Vagina (tissue), 2 donors: Measurements from ENCODE around the gene EYS. TPM values are rescaled to one million over a fixed set of nuclear protein-coding genes. Genes with fewer than 3 reads are reported as not detected.

ENCODE experiments used
- DNase-seq, 2 donors: peaks; one replicate each; pipeline ENCODE4 v3.0.0-alpha.2; 2017; ENCODE audit errors: extremely low spot score in 2 of 2
- H3K27ac ChIP-seq: fragments of 200-600 bp; sonication (generic); one replicate; pipeline ENCODE4 v1.5.1; 2019
- H3K27me3 ChIP-seq: fragments of 200-600 bp; sonication (generic); one replicate; pipeline ENCODE4 v1.5.1; 2019
- H3K36me3 ChIP-seq, 2 donors: fragments of 200-600 bp; sonication (generic); one replicate each; pipeline ENCODE4 v1.5.1; 2017 to 2019
- H3K4me1 ChIP-seq: fragments of 200-600 bp; sonication (generic); one replicate; pipeline ENCODE4 v1.5.1; 2019
- H3K4me3 ChIP-seq, 2 donors: fragments of 200-600 bp; sonication (generic); 1 replicate in 1 of 2; 2 replicates in 1 of 2; pipeline ENCODE4 v1.5.1; 2016 to 2019
- H3K9me3 ChIP-seq: fragments of 200-600 bp; sonication (generic); one replicate; pipeline ENCODE4 v1.5.1; 2019
- POLR2A ChIP-seq, 2 donors: fragments of 450-650 bp; IDR thresholded peaks; one replicate each; pipeline ENCODE4 v1.6.1; 2017; ENCODE audit warnings: antibody characterized with exemption in 2 of 2, mild to moderate bottlenecking in 2 of 2, moderate library complexity in 2 of 2
- POLR2AphosphoS5 ChIP-seq, 2 donors: sonication (generic); formaldehyde crosslinking; IDR thresholded peaks; one replicate each; pipeline ENCODE4 v1.9.0; 2017; ENCODE audit warnings: antibody characterized with exemption in 2 of 2, mild to moderate bottlenecking in 2 of 2, low read depth in 1 of 2; ENCODE audit not compliant: insufficient read depth in 1 of 2
- intact Hi-C: fragments of 100-400 bp; cut with DNase I; formaldehyde crosslinking; loops from one replicate; pipeline ENCODE4 v1.15.1; 2023
- total RNA-seq: library from RNA; depleted of rRNA; stranded (reverse); fragments of >200 nt; gene quantifications from one replicate; pipeline ENCODE4 v1.2.3, GENCODE V29; 2016
- TF ChIP-seq, protein P1 (sequence below), 3 experiments: fragments of 450-650 bp in 2 of 3; fragments of 200-600 bp in 1 of 3; sonication (generic) in 1 of 3; IDR thresholded peaks; one replicate each; pipeline ENCODE4 v1.5.1; 2017 to 2019; ENCODE audit warnings: antibody characterized with exemption in 3 of 3, mild to moderate bottlenecking in 2 of 3, moderate library complexity in 2 of 3

The EYS gene
- total RNA-seq, 1 donor from 2014 or later, result not detected

DNA sequence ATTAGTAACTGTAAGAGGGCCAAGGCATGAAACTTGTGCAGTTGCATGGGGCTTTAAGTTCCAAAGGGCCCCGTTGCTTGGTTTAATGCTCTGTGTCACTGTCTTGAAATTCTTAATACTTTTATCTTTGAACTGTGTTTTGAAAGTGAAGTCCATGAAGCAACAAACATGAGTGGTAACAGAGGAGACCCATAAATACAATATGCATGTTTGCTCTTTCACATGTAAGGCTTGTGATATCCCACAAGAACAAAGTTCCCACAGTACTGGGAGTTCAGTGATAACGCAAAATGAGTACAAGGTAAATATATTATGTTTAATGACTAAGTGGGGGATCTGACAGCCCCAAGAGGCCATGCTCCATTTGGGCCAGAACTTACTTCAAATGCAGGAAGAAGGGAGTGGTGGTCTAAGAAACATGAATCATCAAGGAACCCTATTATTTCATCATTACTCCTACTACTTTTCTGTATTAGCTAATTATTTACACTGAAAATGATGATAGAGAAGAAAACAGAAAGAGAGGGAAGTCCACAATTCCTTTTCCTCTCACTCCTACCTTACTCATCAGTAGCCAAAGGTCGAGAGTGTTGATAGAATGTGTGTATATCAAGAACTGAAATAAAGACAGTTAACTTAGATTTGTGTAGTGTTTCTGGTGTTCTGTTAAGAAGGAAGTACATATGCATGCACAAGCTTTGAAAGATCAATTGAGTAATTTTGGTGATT, 1914.1 kb downstream of the EYS start:
- H3K9me3 ChIP-seq, result no peaks in the 10 kb centered on the region
- no peaks in the 10 kb centered on the region for H3K4me1 ChIP-seq
- H3K27ac ChIP-seq, result no peak overlapping the region
- intact Hi-C loops, result no loop called here
- DNase-seq, result no peak
- no peak overlapping the region for H3K4me3 ChIP-seq
- no peaks in the 10 kb centered on the region for H3K36me3 ChIP-seq
- no peaks in the 10 kb centered on the region for H3K27me3 ChIP-seq
- TF ChIP-seq POLR2AphosphoS5 (IDR thresholded peaks at IDR 0.05; ENCODE audit: insufficient read depth in 1 of 2, low read depth in 1 of 2), result no peak
- no peak for TF ChIP-seq POLR2A (IDR thresholded peaks at IDR 0.05)
- TF ChIP-seq, protein P1, sequence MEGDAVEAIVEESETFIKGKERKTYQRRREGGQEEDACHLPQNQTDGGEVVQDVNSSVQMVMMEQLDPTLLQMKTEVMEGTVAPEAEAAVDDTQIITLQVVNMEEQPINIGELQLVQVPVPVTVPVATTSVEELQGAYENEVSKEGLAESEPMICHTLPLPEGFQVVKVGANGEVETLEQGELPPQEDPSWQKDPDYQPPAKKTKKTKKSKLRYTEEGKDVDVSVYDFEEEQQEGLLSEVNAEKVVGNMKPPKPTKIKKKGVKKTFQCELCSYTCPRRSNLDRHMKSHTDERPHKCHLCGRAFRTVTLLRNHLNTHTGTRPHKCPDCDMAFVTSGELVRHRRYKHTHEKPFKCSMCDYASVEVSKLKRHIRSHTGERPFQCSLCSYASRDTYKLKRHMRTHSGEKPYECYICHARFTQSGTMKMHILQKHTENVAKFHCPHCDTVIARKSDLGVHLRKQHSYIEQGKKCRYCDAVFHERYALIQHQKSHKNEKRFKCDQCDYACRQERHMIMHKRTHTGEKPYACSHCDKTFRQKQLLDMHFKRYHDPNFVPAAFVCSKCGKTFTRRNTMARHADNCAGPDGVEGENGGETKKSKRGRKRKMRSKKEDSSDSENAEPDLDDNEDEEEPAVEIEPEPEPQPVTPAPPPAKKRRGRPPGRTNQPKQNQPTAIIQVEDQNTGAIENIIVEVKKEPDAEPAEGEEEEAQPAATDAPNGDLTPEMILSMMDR (IDR thresholded peaks at IDR 0.05), result no peak

DNA sequence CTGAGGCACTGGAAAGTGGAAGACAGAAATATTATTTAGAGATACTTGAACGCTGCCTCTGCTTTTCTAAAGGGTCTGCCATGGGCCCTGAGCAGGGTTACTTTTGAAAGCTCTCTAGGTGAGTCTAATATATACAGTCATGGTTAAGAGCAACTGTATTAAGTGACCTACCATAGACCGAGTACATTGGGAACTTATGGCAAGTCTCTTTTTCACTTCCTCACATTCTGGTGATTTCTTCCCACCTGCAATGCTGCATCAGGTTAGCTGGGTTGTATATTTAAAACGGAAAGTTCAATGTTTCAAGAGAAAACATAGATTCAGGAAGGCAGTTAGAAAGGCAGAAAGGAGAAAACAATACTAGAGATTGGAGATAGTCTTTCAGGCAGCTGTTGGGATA, 1916.7 kb downstream of the EYS start:
- Histone ChIP-seq H3K36me3 (no peaks in the 10 kb centered on the region), H3K9me3 (no peaks in the 10 kb centered on the region), H3K27ac (no peak overlapping the region), H3K4me3 (no peak overlapping the region), H3K4me1 (no peaks in the 10 kb centered on the region), H3K27me3 (no peaks in the 10 kb centered on the region)
- DNase-seq, result no peak
- intact Hi-C loops, result no loop called here
- TF ChIP-seq POLR2A (IDR thresholded peaks at IDR 0.05) (no peak), POLR2AphosphoS5 (IDR thresholded peaks at IDR 0.05; ENCODE audit: insufficient read depth in 1 of 2, low read depth in 1 of 2) (no peak)
- TF ChIP-seq, protein P1 (IDR thresholded peaks at IDR 0.05), result no peak

DNA sequence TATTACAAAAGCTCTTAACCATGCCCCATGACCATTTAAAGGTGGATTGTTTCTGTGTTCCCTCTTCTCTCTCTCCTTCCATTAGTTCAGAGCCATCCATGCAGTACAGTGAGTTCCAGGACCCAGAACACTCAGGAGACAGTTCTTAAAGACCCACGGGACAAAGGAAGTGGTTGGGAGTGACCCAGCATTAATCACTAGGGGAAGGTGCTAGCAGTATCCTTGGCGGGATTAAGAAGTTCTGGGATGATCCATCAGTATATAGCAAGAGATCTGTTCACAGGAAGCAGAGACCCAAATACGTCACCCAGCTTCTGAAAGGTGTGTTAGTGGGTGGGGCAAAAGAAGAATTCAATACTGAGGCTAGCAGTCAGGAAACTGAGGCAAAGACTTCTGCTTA, 1917.3 kb downstream of the EYS start:
- Histone ChIP-seq H3K9me3 (no peaks in the 10 kb centered on the region), H3K27me3 (no peaks in the 10 kb centered on the region), H3K4me3 (no peak overlapping the region), H3K27ac (no peak overlapping the region), H3K36me3 (no peaks in the 10 kb centered on the region), H3K4me1 (no peaks in the 10 kb centered on the region)
- intact Hi-C loops, result no loop called here
- no peak for DNase-seq
- TF ChIP-seq, protein P1 (IDR thresholded peaks at IDR 0.05), result no peak
- TF ChIP-seq POLR2AphosphoS5 (IDR thresholded peaks at IDR 0.05; ENCODE audit: insufficient read depth in 1 of 2, low read depth in 1 of 2) (no peak), POLR2A (IDR thresholded peaks at IDR 0.05) (no peak)

DNA sequence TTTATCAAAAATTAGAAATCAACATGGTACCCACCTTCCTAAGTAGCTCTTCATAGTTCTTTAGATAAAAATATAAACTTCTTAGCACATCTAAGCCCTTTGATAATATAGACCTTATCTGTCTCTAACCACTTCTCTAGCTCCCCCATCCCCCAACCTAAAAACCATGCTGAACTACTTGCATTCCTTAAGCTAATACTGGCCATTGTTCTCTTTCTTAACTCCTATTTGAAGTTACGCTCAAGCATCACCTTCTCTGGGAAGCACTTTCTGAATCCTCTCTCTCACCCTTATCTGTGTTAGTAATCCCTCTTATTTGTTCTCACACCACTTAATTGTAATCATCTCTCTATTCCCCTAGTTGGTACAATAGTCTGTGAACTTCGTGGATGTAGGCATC, 1918.5 kb downstream of the EYS start:
- Histone ChIP-seq H3K36me3 (no peaks in the 10 kb centered on the region), H3K4me3 (no peak overlapping the region), H3K9me3 (no peaks in the 10 kb centered on the region), H3K4me1 (no peaks in the 10 kb centered on the region), H3K27ac (no peak overlapping the region), H3K27me3 (no peaks in the 10 kb centered on the region)
- TF ChIP-seq POLR2A (IDR thresholded peaks at IDR 0.05), result no peak
- TF ChIP-seq, protein P1 (IDR thresholded peaks at IDR 0.05), result no peak
- no peak for TF ChIP-seq POLR2AphosphoS5 (IDR thresholded peaks at IDR 0.05; ENCODE audit: insufficient read depth in 1 of 2, low read depth in 1 of 2)
- no peak for DNase-seq
- intact Hi-C loops, result no loop called here

DNA sequence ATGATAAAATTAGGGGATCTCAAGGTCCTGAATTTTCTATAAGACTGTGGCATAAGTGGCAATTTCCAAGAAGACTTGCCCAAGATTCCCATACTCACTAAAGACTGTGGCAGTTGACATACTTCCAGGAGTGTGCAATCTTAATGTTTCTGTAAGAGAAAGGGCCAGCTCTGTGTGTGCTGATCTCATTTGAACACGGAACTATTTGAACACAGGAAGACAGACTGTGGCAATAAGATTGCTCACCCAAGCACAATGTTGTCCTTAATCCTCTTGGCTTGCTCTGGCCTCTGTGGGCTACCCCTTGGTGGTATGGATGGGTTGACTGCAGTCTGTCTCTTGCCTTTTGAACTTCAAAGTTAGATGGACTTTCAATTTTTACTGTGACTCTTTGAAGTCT, 1920.0 kb downstream of the EYS start:
- no peak overlapping the region for H3K27ac ChIP-seq
- no peaks in the 10 kb centered on the region for H3K4me1 ChIP-seq
- H3K27me3 ChIP-seq, result no peaks in the 10 kb centered on the region
- no peak for TF ChIP-seq POLR2AphosphoS5 (IDR thresholded peaks at IDR 0.05; ENCODE audit: insufficient read depth in 1 of 2, low read depth in 1 of 2)
- no peak for TF ChIP-seq POLR2A (IDR thresholded peaks at IDR 0.05)
- TF ChIP-seq, protein P1 (IDR thresholded peaks at IDR 0.05), result no peak
- no peaks in the 10 kb centered on the region for H3K9me3 ChIP-seq
- no peak overlapping the region for H3K4me3 ChIP-seq
- DNase-seq, result no peak
- no peaks in the 10 kb centered on the region for H3K36me3 ChIP-seq
- intact Hi-C loops, result no loop called here
